ACC112 (cell line): Measurements from ENCODE around the gene NAGS.
"Not testable (repeated sequence)": the region's sequence is repeated elsewhere in the genome, so short reads cannot be mapped to it uniquely, and the experiment has no call there.

Source experiments
- H2AFZ ChIP-seq: fragments of 200-600 bp; sonication (generic); one replicate; pipeline ENCODE4 v1.6.0; 2017; ENCODE audit warnings: antibody characterized with exemption, low read length; ENCODE audit not compliant: unreplicated experiment
- H3K27ac ChIP-seq: fragments of 200-600 bp; sonication (generic); 2 replicates; pipeline ENCODE4 v1.5.1; 2014; ENCODE audit warnings: low read depth, mild to moderate bottlenecking, antibody characterized with exemption, low read length, moderate library complexity
- H3K27me3 ChIP-seq: fragments of 200-600 bp; sonication (generic); 2 replicates; pipeline ENCODE4 v1.6.1; 2014; ENCODE audit warnings: mild to moderate bottlenecking, antibody characterized with exemption, low read length, moderate library complexity, mixed read lengths; ENCODE audit not compliant: insufficient read depth
- H3K36me3 ChIP-seq: fragments of 200-600 bp; sonication (generic); 2 replicates; pipeline ENCODE4 v1.6.1; 2016; ENCODE audit warnings: mild to moderate bottlenecking, antibody characterized with exemption, low read length, moderate library complexity, mixed read lengths; ENCODE audit not compliant: insufficient read depth
- H3K4me1 ChIP-seq: fragments of 200-600 bp; sonication (generic); one replicate; pipeline ENCODE4 v1.6.1; 2016; ENCODE audit warnings: low read length, mixed read lengths; ENCODE audit not compliant: insufficient read depth, unreplicated experiment, control insufficient read depth
- H3K4me3 ChIP-seq: fragments of 200-600 bp; sonication (generic); 2 replicates; pipeline ENCODE4 v1.5.1; 2014; ENCODE audit warnings: mild to moderate bottlenecking, low read depth, low read length
- H3K79me2 ChIP-seq: fragments of 200-600 bp; sonication (generic); one replicate; pipeline ENCODE4 v1.6.0; 2016; ENCODE audit warnings: low read length; ENCODE audit not compliant: control insufficient read depth, unreplicated experiment, insufficient read depth

Gene NAGS

DNA sequence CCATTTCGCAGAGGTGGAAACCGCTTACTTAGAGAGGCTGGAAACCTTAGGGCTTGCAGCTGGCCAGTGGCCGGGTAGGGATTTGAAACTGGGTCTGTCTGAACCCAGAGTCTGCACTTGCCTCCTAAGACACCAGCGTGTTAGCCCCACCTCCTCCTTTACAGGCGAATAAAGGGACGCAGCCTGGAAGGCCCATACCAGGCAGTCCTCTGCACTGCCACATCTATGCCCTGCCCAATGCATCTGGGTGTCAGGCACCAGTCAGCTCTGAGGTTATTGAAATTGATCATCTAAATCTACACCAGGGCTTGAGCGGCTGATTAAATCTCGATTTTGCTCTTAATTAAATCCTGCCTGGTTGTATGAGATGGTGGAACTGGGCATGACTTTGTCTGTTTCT lies 19.9 kb upstream of the NAGS start:
- Histone ChIP-seq H3K4me1 (no peaks in the 10 kb centered on the region), H3K79me2 (no peaks in the 10 kb centered on the region), H3K36me3 (no peaks in the 10 kb centered on the region), H3K27ac (no peak overlapping the region), H2AFZ (no peak overlapping the region), H3K27me3 (peaks cover 32% of the 10 kb centered on the region), H3K4me3 (peak overlapping the region; percentile 74; the same call in 1 of the 2 replicates)

DNA sequence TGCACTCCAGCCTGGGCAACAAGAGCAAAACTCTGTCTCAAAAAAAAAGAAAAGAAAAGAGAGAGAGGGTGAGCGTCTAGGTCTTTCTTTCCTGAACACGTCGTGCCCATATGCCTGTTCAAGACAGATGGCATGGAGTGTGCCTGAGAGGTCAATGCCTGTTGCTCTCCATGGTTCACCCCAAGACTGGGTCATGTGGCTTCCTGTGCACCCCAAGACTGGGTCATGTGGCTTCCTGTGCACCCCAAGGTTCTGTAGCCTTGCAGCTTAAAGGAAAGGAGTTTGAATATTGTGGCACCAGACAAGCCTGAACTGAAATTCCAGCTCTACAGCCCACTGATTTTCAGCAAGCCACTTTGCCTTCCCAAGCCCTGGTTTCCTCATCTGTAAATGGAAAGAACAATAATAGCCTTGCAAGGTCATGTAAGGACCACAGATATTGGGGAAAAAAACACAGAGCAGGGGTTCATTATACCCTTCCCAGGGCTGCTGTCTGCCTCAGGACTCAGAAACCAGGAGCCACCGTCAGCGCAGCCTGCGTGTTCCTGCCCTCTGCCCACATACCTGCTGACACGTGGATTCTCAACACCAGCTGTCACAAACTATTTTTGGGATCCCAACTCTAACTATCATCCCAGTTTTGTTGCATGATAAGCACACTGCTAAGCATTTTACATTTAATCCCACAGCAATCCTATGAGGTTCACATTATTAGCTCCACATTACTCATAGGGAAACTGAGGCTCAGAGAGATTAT lies 18.0 kb upstream of the NAGS start:
- Histone ChIP-seq H3K79me2 (no peaks in the 10 kb centered on the region), H3K27me3 (peaks cover 25% of the 10 kb centered on the region), H3K4me3 (no peak overlapping the region), H3K27ac (no peak overlapping the region), H3K36me3 (no peaks in the 10 kb centered on the region), H2AFZ (no peak overlapping the region), H3K4me1 (no peaks in the 10 kb centered on the region)

DNA sequence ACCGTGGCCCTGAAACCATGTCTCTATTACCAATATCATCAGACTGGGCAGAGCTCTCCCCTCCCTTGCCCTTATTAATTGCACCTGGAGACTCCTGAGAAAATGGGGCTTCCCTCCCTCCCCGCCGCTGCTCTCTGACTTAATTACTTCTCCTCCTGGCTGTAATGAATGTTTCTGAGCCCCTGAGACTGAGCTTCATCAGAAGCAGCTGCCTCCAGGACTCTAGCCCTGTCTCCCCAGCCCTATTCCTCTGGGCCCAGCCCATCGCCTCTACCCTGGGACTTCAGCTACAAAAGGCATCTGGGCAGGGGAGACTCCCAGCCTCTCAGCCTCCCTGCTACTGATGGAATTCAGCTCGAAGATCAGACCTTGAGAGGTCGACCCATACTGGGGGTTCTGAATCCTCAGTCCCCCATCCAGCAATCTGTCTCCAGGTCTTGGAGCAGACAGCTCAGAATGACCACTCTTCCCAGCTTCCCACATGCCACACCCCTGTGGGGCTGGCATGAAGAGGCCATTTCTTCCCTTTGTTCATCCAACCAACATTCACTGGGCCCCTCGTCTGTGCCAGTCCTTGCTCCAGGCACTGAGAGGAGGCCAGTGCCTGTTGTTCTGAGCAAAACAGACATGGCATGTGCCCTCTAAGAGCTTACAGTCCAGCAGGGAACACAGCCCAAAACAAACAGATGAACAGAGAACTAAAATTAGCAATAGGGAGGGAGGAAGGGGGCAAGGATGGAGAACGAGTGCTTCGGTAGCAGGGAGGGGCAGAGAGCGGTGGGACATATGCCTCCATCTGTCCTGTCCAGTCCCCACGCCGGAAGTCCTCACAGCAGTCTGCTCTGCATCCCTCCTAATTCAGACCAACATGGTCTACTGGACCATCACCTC lies 17.0 kb upstream of the NAGS start:
- Histone ChIP-seq H3K27me3 (peaks cover 21% of the 10 kb centered on the region), H3K27ac (no peak overlapping the region), H2AFZ (no peak overlapping the region), H3K36me3 (no peaks in the 10 kb centered on the region), H3K79me2 (no peaks in the 10 kb centered on the region), H3K4me3 (no peak overlapping the region), H3K4me1 (no peaks in the 10 kb centered on the region)

DNA sequence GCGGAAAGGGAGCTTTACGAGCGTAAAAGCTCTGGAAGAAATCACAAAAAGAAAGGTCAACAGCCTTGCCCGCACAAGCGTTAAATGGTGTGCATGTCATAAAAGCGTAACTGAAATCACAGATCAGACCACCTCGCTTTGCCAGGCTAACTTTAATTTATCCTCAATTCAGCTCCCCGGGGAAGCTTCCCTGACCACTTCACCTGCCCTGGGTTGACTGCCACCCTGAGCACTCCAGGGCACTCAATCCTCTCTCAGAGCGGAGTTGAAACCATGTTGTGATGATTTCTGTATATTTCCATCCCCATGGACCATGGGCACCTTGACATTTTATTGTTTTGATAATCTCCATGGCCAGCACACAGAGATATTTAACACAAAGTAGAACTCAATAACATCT lies 16.1 kb upstream of the NAGS start:
- no peak overlapping the region for H3K4me3 ChIP-seq
- no peaks in the 10 kb centered on the region for H3K36me3 ChIP-seq
- no peaks in the 10 kb centered on the region for H3K4me1 ChIP-seq
- H3K79me2 ChIP-seq, result no peaks in the 10 kb centered on the region
- no peak overlapping the region for H2AFZ ChIP-seq
- H3K27me3 ChIP-seq, result peaks cover 11% of the 10 kb centered on the region
- no peak overlapping the region for H3K27ac ChIP-seq

DNA sequence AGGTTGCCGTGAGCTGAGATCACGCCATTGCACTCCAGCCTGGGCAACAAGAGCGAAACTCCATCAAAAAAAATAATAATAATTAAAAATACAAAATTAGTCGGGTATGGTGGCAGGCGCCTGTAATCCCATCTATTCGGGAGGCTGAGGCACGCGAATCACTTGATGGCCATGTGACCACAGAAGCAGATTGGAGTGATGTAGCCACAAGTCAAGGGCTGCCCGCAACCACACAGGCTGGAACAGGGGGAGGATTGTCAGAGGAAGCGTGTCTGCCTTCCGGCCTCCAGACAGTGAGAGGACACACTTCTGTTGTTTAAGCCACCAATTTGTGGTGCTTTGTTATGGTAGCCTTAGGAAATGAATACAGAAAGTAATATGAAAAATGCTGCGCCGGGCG lies 11.8 kb upstream of the NAGS start:
- peaks cover 3% of the 10 kb centered on the region for H3K4me1 ChIP-seq
- H2AFZ ChIP-seq, result no peak overlapping the region
- no peak overlapping the region for H3K4me3 ChIP-seq
- H3K27ac ChIP-seq, result no peak overlapping the region
- no peaks in the 10 kb centered on the region for H3K27me3 ChIP-seq
- H3K79me2 ChIP-seq, result no peaks in the 10 kb centered on the region
- no peaks in the 10 kb centered on the region for H3K36me3 ChIP-seq

DNA sequence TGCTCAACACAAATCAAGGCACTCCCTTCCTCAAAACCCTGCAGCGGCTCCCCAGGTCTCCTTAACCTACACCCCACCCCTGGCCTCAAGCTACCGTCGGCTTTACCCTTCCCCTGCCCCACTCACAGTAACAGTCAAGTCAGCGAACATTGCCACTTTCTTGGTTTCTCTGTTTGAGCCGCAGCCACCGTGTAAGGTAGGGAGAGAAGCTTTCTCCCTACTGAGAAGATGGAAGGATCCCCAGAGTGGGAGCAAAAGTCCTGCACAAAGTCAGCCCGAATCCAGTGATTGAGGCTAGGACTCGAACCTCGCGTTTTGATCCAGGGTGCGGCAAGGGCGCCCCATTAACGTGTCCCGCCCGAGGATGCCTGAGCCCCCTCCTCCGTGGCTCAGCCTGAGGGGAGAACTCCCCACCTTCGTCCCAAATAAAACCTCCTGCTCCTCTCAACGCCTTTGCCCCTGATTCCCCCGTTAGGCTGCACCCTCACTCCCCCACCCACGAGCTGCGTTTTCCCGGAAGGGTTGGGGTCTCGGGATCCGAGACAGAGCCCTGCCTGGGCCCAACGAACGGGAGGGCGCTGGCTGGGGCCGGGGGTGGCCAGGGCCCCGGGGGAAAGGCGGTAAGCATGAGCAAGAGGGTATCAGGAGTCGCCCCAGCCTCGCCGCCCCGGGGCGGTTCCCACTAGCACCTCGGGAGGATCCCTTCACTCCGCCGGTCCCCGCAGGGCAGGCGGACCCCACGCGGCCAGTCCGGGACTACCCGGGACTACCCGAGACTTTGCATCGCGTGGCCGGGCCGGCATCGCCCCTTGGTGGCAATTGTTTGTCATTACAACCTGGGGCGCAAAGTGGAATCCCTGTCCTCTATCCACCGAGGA lies 9.9 kb upstream of the NAGS start:
- H3K27ac ChIP-seq, result no peak overlapping the region
- peak overlapping the region; percentile 97 for H2AFZ ChIP-seq
- H3K79me2 ChIP-seq, result no peaks in the 10 kb centered on the region
- no peaks in the 10 kb centered on the region for H3K36me3 ChIP-seq
- peak overlapping the region; percentile 74 for H3K4me3 ChIP-seq
- peaks cover 11% of the 10 kb centered on the region for H3K4me1 ChIP-seq
- no peaks in the 10 kb centered on the region for H3K27me3 ChIP-seq

DNA sequence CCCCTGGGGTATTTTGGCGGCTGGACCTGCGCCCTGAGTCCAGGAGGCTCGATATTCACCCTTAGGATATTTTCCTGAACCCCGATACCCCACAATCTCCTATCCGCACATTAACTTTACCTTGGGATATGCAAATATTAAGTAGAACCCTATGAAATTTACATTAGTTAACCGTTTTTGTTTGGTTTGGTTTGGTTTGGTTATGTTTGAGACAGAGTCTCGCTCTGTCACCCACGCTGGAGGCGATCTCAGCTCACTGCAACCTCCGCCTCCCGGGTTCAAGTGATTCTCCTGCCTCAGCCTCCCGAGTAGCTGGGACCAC lies 9.3 kb upstream of the NAGS start:
- Histone ChIP-seq H3K27ac (no peak overlapping the region), H3K4me1 (peaks cover 14% of the 10 kb centered on the region), H3K36me3 (no peaks in the 10 kb centered on the region), H3K4me3 (peak overlapping the region; percentile 74), H3K27me3 (no peaks in the 10 kb centered on the region), H3K79me2 (no peaks in the 10 kb centered on the region), H2AFZ (peak overlapping the region; percentile 97)

DNA sequence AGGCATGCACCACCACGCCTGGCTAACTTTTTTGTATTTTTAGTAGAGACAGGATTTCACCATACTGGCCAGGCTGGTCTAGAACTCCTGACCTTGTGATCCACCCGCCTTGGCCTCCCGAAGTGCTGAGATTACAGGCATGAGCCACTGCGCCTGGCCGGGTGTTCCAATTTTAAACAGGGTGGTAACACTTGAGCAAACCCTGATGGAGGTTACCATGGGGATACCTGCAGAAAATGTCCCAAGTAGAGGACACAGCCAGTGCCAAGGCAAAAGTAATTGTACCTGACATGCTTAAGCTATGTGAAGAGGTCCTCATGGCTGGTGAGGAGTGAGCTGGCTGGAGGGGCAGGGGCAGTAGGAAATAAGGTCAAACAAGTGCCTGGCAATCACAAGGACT lies 7.2 kb upstream of the NAGS start:
- not testable (repeated sequence) for H3K79me2 ChIP-seq, H2AFZ ChIP-seq, H3K4me3 ChIP-seq, H3K27me3 ChIP-seq, H3K27ac ChIP-seq, H3K36me3 ChIP-seq
- H3K4me1 ChIP-seq, result peaks cover 25% of the 10 kb centered on the region

DNA sequence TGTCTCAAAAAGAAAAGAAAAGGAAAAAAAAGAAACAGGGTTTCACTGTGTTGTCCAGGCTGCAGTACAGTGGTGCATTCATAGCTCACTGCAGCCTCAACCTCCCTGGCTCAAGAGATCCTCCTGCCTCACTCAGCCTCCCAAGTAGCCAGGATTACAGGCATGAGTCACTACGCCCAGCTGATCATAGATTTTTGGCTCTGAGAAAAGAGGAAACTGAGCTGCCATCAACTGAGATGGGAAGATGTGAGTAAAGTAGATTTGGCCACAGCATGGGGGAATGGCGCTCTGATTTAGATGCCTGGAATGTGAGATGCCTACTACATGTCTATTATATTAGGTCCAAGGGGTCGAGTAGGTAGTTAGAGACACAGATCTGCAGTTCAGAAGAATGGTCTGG lies 5.9 kb upstream of the NAGS start:
- H3K4me3 ChIP-seq, result no peak overlapping the region
- no peak overlapping the region for H2AFZ ChIP-seq
- no peaks in the 10 kb centered on the region for H3K36me3 ChIP-seq
- H3K27ac ChIP-seq, result no peak overlapping the region
- H3K27me3 ChIP-seq, result no peaks in the 10 kb centered on the region
- H3K4me1 ChIP-seq, result peaks cover 33% of the 10 kb centered on the region
- H3K79me2 ChIP-seq, result no peaks in the 10 kb centered on the region

DNA sequence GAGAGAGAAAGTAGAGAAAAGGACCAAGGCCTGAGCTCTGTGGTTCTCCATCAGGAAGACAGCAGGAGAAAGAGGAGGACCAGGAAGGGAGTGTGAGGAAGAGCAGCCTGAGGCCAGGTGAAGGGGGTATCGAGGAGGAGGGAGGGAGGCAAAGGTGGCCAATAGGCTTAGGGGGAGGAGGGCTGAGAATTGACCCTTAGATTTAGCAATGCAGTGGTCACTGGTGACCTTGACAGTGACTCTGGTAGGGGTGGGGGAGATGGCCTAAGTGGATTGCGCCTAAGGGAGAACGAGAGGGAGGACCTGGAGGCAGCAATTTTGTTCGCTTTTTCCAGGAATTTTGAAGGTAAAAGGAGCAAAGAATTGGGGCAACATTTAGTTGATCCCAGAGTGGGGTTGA lies 5.4 kb upstream of the NAGS start:
- Histone ChIP-seq H3K27ac (no peak overlapping the region), H2AFZ (no peak overlapping the region)

More for the DNA sequence above, 5.4 kb upstream of the NAGS start:
- H3K4me3 ChIP-seq, result no peak overlapping the region
- peaks cover 33% of the 10 kb centered on the region for H3K4me1 ChIP-seq
- H3K36me3 ChIP-seq, result no peaks in the 10 kb centered on the region
- H3K79me2 ChIP-seq, result no peaks in the 10 kb centered on the region
- no peaks in the 10 kb centered on the region for H3K27me3 ChIP-seq
